HepG2 (cell line): Measurements from ENCODE around the gene SDK2. TPM values are rescaled to one million over a fixed set of nuclear protein-coding genes. Genes with fewer than 3 reads are reported as not detected.

Source experiments
- ATAC-seq: fragments of 200-7000 bp; cut with Tn5 transposase; 3 replicates; pipeline ENCODE4 v1.9.1; 2020; ENCODE audit warnings: mild to moderate bottlenecking, moderate library complexity
- BruUV-seq: library from RNA; stranded (reverse); fragments of 400-500 nt; replicated peaks from 2 replicates; lab custom pipeline; 2021; lab: Mats Ljungman, UMichigan
- CTCF ChIA-PET: fragments of 300-600 bp; formaldehyde crosslinking; extraction: SDS; loops from one replicate; lab custom pipeline; 2021; ENCODE audit warnings: low total read pairs, inconsistent platforms, low intra/inter-chr PET ratio; lab: Yijun Ruan, JAX
- POLR2A ChIA-PET: fragments of 350-600 bp; sonication (Branson Sonifier 250); formaldehyde crosslinking; loops from one replicate; lab custom pipeline; 2020; ENCODE audit warnings: antibody characterized with exemption, inconsistent platforms; lab: Yijun Ruan, JAX
- DNase-seq: peaks from one replicate; pipeline ENCODE4 v3.0.0-alpha.2; 2015; ENCODE audit warnings: low spot score
- FAIRE-seq: peaks from 3 replicates; lab custom pipeline; 2011; peaks lifted over from hg19 to GRCh38; lab: Jason Lieb, UNC
- H2AFZ ChIP-seq: one replicate; pipeline ENCODE4 v1.6.1; 2011; ENCODE audit warnings: low read length, inconsistent platforms
- H3K27ac ChIP-seq: fragments of 300-600 bp; 3 replicates; pipeline ENCODE4 v1.8.0; 2011; ENCODE audit warnings: mixed run types, mild to moderate bottlenecking, mixed read lengths, low read length, inconsistent platforms; ENCODE audit not compliant: insufficient read depth; ENCODE audit errors: extremely low read length
- H3K27me3 ChIP-seq, 2 experiments: fragments of 200-600 bp in 1 of 2; 2 replicates in 1 of 2; 3 replicates in 1 of 2; pipeline versions ENCODE4 v1.6.0 to v1.8.0; 2011; ENCODE audit warnings: low read length in 2 of 2, mild to moderate bottlenecking in 2 of 2, moderate library complexity in 2 of 2, inconsistent platforms in 1 of 2; ENCODE audit not compliant: insufficient read depth in 2 of 2, control insufficient read depth in 1 of 2
- H3K36me3 ChIP-seq, 2 experiments: fragments of 200-600 bp in 1 of 2; replicated peaks in 1 of 2; 2 replicates in 1 of 2; 3 replicates in 1 of 2; pipeline versions ENCODE4 v1.5.1 to v1.8.0; 2011; ENCODE audit warnings: low read length in 2 of 2, inconsistent platforms in 1 of 2; ENCODE audit not compliant: insufficient read depth in 2 of 2, control insufficient read depth in 1 of 2
- H3K4me1 ChIP-seq: 2 replicates; pipeline ENCODE4 v1.5.1; 2012; ENCODE audit warnings: low read length, inconsistent platforms; ENCODE audit not compliant: insufficient read depth
- H3K4me2 ChIP-seq: 2 replicates; pipeline ENCODE4 v1.6.0; 2011; ENCODE audit warnings: low read depth, low read length, inconsistent platforms
- H3K4me3 ChIP-seq, 3 experiments: fragments of 200-600 bp in 1 of 3; sonication (generic), shearing (Covaris generic) in 1 of 3; replicated peaks in 1 of 3; 2 replicates each; pipeline ENCODE4 v1.5.1; 2011 to 2016; ENCODE audit warnings: low read length in 3 of 3, inconsistent platforms in 2 of 3, low read depth in 2 of 3, mild to moderate bottlenecking in 2 of 3, control low read depth in 1 of 3, mixed read lengths in 1 of 3; ENCODE audit not compliant: insufficient read depth in 1 of 3
- H3K79me2 ChIP-seq: one replicate; pipeline ENCODE4 v1.6.1; 2011; ENCODE audit warnings: low read length, inconsistent platforms; ENCODE audit not compliant: insufficient read depth
- H3K9ac ChIP-seq: 2 replicates; pipeline ENCODE4 v1.6.0; 2011; ENCODE audit warnings: mild to moderate bottlenecking, low read depth, low read length, inconsistent platforms; ENCODE audit not compliant: insufficient read depth
- H3K9me3 ChIP-seq: 2 replicates; pipeline ENCODE4 v1.5.1; 2012; ENCODE audit warnings: mild to moderate bottlenecking, low read length
- H4K20me1 ChIP-seq: 2 replicates; pipeline ENCODE4 v1.6.0; 2011; ENCODE audit warnings: inconsistent platforms, mild to moderate bottlenecking, low read length, moderate library complexity; ENCODE audit not compliant: insufficient read depth
- MEIS1 ChIP-seq: sonication (generic); formaldehyde crosslinking; IDR thresholded peaks from 2 replicates; pipeline ENCODE4 v1.9.0; 2021; ENCODE audit warnings: mild to moderate bottlenecking, missing genetic modification reagents, moderate library complexity, borderline replicate concordance
- RELA ChIP-seq: sonication (generic); formaldehyde crosslinking; IDR thresholded peaks from 2 replicates; pipeline ENCODE4 v1.4.0; 2020; ENCODE audit warnings: missing genetic modification reagents
- TBX2 ChIP-seq: sonication (generic); formaldehyde crosslinking; IDR thresholded peaks from 2 replicates; pipeline ENCODE4 v1.5.0; 2020; ENCODE audit warnings: missing genetic modification reagents, mild to moderate bottlenecking, borderline replicate concordance
- YY1 ChIP-seq: IDR thresholded peaks from 2 replicates; pipeline ENCODE4 v1.6.1; 2011; ENCODE audit warnings: low read length, low read depth, moderate library complexity, mild to moderate bottlenecking; ENCODE audit not compliant: insufficient read depth, insufficient replicate concordance
- ZEB1 ChIP-seq: IDR thresholded peaks from 2 replicates; pipeline ENCODE4 v1.6.1; 2012; ENCODE audit warnings: mild to moderate bottlenecking, low read depth, inconsistent platforms; ENCODE audit not compliant: insufficient replicate concordance
- ZFX ChIP-seq: sonication (generic); formaldehyde crosslinking; IDR thresholded peaks from 2 replicates; pipeline ENCODE4 v1.4.0; 2020; ENCODE audit warnings: mild to moderate bottlenecking, low read depth, missing genetic modification reagents, moderate library complexity
- ZMAT3 ChIP-seq: sonication (generic); formaldehyde crosslinking; conservative IDR thresholded peaks from 2 replicates; pipeline ENCODE4 v1.7.0; 2021; ENCODE audit warnings: missing genetic modification reagents
- ZNF557 ChIP-seq: sonication (generic); formaldehyde crosslinking; IDR thresholded peaks from 2 replicates; pipeline ENCODE4 v1.4.0; 2020; ENCODE audit warnings: missing genetic modification reagents
- ZSCAN30 ChIP-seq: sonication (generic); formaldehyde crosslinking; IDR thresholded peaks from 2 replicates; pipeline ENCODE4 v1.5.0; 2020; ENCODE audit warnings: mild to moderate bottlenecking, missing genetic modification reagents
- ZZZ3 ChIP-seq: sonication (generic); formaldehyde crosslinking; IDR thresholded peaks from 2 replicates; pipeline ENCODE4 v1.4.0; 2020; ENCODE audit warnings: missing genetic modification reagents, mild to moderate bottlenecking, borderline replicate concordance
- WGBS: methylation state at CpG from one replicate; pipeline ENCODE4 v1.1.6; 2017; ENCODE audit warnings: low lambda C conversion rate; 5-methylcytosine and 5-hydroxymethylcytosine counted together
- in situ Hi-C: cut with HindIII; loops from 2 replicates; pipeline ENCODE4 v1.10.0; 2017; ENCODE audit warnings: low pct_unique_long_range_greater_than_20kb; ENCODE audit not compliant: extremely low pct_ligation_motif_present
- intact Hi-C: fragments of 100-400 bp; cut with micrococcal nuclease; formaldehyde crosslinking; loops from one replicate; pipeline ENCODE4 v1.10.0; 2022; ENCODE audit not compliant: unreplicated experiment
- polyA plus RNA-seq, 8 experiments: library from polyadenylated mRNA; depleted of rRNA in 3 of 8; stranded (reverse) in 7 of 8; unstranded in 1 of 8; fragments of >200 nt; fragmentation: Illumina TruSeq in 4 of 8; extraction: Trizol in 4 of 8; gene quantifications; 2 replicates each; pipeline versions ENCODE4 v1.2.1 to v1.2.3, GENCODE V29; 2011 to 2016; ENCODE audit warnings: low read depth in 4 of 8, missing spikeins in 1 of 8, mixed read lengths in 1 of 8; ENCODE audit not compliant: insufficient read depth in 1 of 8
- total RNA-seq, 5 experiments: library from RNA; depleted of rRNA; stranded (reverse); fragments of >200 nt; fragmentation: Illumina TruSeq; extraction: Trizol; gene quantifications; 2 replicates each; pipeline ENCODE4 v1.2.3, GENCODE V29; 2016; ENCODE audit warnings: low read depth in 1 of 5
- TF ChIP-seq, protein P1 (sequence below): sonication (generic); formaldehyde crosslinking; IDR thresholded peaks from 2 replicates; pipeline ENCODE4 v1.5.0; 2020; ENCODE audit warnings: mild to moderate bottlenecking, missing genetic modification reagents, moderate library complexity
- TF ChIP-seq, protein P2 (sequence below): sonication (generic); formaldehyde crosslinking; IDR thresholded peaks from 2 replicates; pipeline ENCODE4 v1.4.0; 2020; ENCODE audit warnings: mild to moderate bottlenecking, missing genetic modification reagents
- TF ChIP-seq, protein P3 (sequence below): sonication (generic); formaldehyde crosslinking; IDR thresholded peaks from 2 replicates; pipeline ENCODE4 v1.4.0; 2020; ENCODE audit warnings: missing genetic modification reagents
- TF ChIP-seq, protein P4 (sequence below), 2 experiments: sonication (generic) in 1 of 2; formaldehyde crosslinking in 1 of 2; IDR thresholded peaks; 2 replicates each; pipeline versions ENCODE4 v1.4.0 to v1.6.1; 2018 to 2020; ENCODE audit warnings: missing genetic modification reagents in 2 of 2, borderline replicate concordance in 1 of 2, low read depth in 1 of 2, mild to moderate bottlenecking in 1 of 2, missing biosample characterization in 1 of 2

The SDK2 gene
- total and polyA plus RNA-seq, 2 of the 13 experiments (the other 11 are each of a cell fraction or from before 2014, with no cell fraction given) = not detected

DNA sequence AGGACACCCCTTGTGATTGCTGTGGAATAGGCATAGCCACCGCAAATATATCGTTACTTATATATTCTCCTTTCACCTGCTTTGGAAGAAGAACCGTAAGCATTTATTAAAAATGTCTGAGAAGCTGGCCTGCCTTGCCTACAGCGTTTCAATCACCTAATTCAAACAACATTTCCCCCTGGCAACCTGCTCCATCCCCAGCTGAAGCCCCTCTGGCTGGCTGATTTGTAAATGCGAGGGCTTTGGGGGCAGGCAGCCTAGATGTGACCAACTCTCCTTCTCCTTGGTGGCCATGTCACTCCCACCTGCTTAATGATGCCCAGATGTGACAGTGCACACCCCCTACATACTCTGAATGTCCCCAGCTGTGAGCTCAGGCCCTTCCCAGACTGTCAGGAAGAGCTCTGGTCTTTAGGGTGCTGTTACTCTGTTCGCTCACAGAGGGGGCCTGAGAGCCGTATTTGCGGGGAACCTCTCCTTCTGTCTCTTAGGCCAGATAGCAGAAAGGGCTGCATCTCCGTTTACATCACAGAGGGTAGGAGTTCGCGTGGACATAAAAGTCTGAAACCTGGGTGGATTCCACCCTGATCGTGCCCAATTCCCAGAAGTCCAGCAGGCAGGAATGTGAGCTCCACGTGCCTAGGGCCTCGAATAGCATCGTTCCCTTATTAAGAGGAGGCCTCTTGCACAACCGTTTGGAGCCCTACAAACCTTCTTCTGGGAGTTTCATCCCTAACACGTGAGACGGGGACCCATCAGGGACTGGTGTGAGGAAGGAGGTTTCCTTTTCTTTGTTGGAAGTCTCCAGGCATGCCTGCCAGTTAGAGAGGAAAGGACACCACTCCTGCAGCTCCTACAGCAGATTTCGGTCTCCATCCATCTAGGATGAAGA is 2.4 kb upstream of the SDK2 start:
- POLR2A ChIA-PET = no interaction called here
- peaks cover 23 to 75% of the 10 kb centered on the region in 2 experiments for H3K27me3 ChIP-seq
- H3K27ac ChIP-seq = no peak overlapping the region
- CTCF ChIA-PET = interaction anchor here (1.5 kb wide), 1 partner anchor 51 kb away, joined by 3 read pairs; no protein-coding TSS in a partner anchor
- H3K9ac ChIP-seq = no peak overlapping the region
- 19% methylated on average over 17 of the region's 19 CpGs for WGBS
- peak; percentile 59 for ATAC-seq
- H3K79me2 ChIP-seq = no peaks in the 10 kb centered on the region
- H3K4me2 ChIP-seq = no peak overlapping the region
- DNase-seq = peak; percentile 21
- FAIRE-seq = peak; percentile 28
- no peaks in the 10 kb centered on the region for H3K36me3 ChIP-seq
- intact Hi-C loops = no loop called here
- in situ Hi-C loops = loop anchor here (10.0 kb wide), 1 partner anchor 308 kb away; no protein-coding TSS in a partner anchor
- no peak overlapping the region for H2AFZ ChIP-seq
- H3K4me3 ChIP-seq = no peak overlapping the region
- H3K9me3 ChIP-seq = no peaks in the 10 kb centered on the region
- no TSS peak for BruUV-seq
- no peaks in the 10 kb centered on the region for H4K20me1 ChIP-seq
- H3K4me1 ChIP-seq = no peaks in the 10 kb centered on the region; the same call in 1 of the 2 replicates
- TF ChIP-seq, protein P1, sequence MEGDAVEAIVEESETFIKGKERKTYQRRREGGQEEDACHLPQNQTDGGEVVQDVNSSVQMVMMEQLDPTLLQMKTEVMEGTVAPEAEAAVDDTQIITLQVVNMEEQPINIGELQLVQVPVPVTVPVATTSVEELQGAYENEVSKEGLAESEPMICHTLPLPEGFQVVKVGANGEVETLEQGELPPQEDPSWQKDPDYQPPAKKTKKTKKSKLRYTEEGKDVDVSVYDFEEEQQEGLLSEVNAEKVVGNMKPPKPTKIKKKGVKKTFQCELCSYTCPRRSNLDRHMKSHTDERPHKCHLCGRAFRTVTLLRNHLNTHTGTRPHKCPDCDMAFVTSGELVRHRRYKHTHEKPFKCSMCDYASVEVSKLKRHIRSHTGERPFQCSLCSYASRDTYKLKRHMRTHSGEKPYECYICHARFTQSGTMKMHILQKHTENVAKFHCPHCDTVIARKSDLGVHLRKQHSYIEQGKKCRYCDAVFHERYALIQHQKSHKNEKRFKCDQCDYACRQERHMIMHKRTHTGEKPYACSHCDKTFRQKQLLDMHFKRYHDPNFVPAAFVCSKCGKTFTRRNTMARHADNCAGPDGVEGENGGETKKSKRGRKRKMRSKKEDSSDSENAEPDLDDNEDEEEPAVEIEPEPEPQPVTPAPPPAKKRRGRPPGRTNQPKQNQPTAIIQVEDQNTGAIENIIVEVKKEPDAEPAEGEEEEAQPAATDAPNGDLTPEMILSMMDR (CRISPR knock-in tag) = peak; percentile 50
- TF ChIP-seq RELA (no peak), ZEB1 (no peak), MEIS1 (no peak), TBX2 (no peak), ZNF557 (CRISPR knock-in tag) (no peak), ZSCAN30 (CRISPR knock-in tag) (no peak), ZMAT3 (no peak), ZFX (CRISPR knock-in tag) (no peak), YY1 (no peak), ZZZ3 (no peak)
- TF ChIP-seq, protein P2, sequence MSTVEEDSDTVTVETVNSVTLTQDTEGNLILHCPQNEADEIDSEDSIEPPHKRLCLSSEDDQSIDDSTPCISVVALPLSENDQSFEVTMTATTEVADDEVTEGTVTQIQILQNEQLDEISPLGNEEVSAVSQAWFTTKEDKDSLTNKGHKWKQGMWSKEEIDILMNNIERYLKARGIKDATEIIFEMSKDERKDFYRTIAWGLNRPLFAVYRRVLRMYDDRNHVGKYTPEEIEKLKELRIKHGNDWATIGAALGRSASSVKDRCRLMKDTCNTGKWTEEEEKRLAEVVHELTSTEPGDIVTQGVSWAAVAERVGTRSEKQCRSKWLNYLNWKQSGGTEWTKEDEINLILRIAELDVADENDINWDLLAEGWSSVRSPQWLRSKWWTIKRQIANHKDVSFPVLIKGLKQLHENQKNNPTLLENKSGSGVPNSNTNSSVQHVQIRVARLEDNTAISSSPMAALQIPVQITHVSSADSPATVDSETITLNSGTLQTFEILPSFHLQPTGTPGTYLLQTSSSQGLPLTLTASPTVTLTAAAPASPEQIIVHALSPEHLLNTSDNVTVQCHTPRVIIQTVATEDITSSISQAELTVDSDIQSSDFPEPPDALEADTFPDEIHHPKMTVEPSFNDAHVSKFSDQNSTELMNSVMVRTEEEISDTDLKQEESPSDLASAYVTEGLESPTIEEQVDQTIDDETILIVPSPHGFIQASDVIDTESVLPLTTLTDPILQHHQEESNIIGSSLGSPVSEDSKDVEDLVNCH (CRISPR knock-in tag) = no peak
- TF ChIP-seq, protein P3, sequence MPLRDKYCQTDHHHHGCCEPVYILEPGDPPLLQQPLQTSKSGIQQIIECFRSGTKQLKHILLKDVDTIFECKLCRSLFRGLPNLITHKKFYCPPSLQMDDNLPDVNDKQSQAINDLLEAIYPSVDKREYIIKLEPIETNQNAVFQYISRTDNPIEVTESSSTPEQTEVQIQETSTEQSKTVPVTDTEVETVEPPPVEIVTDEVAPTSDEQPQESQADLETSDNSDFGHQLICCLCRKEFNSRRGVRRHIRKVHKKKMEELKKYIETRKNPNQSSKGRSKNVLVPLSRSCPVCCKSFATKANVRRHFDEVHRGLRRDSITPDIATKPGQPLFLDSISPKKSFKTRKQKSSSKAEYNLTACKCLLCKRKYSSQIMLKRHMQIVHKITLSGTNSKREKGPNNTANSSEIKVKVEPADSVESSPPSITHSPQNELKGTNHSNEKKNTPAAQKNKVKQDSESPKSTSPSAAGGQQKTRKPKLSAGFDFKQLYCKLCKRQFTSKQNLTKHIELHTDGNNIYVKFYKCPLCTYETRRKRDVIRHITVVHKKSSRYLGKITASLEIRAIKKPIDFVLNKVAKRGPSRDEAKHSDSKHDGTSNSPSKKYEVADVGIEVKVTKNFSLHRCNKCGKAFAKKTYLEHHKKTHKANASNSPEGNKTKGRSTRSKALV (CRISPR knock-in tag) = 0 out of 2 replicates have a peak, but pooled peaks have one; percentile 14
- TF ChIP-seq, protein P4, sequence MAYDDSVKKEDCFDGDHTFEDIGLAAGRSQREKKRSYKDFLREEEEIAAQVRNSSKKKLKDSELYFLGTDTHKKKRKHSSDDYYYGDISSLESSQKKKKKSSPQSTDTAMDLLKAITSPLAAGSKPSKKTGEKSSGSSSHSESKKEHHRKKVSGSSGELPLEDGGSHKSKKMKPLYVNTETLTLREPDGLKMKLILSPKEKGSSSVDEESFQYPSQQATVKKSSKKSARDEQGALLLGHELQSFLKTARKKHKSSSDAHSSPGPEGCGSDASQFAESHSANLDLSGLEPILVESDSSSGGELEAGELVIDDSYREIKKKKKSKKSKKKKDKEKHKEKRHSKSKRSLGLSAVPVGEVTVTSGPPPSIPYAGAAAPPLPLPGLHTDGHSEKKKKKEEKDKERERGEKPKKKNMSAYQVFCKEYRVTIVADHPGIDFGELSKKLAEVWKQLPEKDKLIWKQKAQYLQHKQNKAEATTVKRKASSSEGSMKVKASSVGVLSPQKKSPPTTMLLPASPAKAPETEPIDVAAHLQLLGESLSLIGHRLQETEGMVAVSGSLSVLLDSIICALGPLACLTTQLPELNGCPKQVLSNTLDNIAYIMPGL (CRISPR knock-in tag; IDR thresholded peaks at IDR 0.05; ENCODE audit: borderline replicate concordance in 1 of 2, low read depth in 1 of 2) = no peak
